ENCODE data around the gene C9orf72.

- peak; percentile 45 for TF ChIP-seq CTCF (IDR thresholded peaks at IDR 0.05; ENCODE audit: insufficient read depth, low read depth, low read length)
- no peak for TF ChIP-seq EZH2 (IDR thresholded peaks at IDR 0.05; ENCODE audit: insufficient read depth, low read length)
These were observed 25.1 kb downstream of the C9orf72 start for GRCh38 chr9:27548055-27548741.
